ENCODE data around the gene KYNU. TPM values are rescaled to one million over a fixed set of nuclear protein-coding genes. Genes with fewer than 3 reads are reported as not detected.

KYNU gene
- total and polyA plus RNA-seq, 2 of the 13 experiments (the other 11 are each of a cell fraction or from before 2014, with no cell fraction given) = 21.9 to 68.6 TPM

DNA sequence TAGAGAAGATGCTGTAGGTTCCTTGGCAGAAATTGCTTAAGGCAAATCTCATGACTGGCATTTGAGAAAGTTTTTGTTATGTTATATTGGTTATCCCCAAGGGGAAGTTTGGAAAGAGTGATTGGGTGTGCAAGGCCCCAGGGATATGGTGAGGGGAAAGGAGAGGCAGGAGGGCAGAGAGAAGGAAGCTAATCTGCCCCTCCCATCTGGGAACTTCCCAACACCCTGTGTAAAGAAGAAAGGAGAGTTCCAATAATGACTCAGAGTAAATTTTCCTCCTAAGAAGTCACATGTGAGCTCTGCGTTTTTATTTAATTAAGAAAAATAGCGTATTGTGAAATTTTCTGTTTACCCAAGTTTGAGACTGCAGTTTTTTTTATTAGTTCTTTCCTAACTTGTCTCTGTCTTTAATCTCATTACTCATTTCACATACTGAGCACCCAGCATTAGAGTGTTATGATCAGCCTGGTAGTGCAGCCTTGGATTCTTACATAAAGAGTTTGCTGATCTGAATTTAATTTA is 3.1 kb upstream of the KYNU start (continued):
- TF ChIP-seq, protein P1, sequence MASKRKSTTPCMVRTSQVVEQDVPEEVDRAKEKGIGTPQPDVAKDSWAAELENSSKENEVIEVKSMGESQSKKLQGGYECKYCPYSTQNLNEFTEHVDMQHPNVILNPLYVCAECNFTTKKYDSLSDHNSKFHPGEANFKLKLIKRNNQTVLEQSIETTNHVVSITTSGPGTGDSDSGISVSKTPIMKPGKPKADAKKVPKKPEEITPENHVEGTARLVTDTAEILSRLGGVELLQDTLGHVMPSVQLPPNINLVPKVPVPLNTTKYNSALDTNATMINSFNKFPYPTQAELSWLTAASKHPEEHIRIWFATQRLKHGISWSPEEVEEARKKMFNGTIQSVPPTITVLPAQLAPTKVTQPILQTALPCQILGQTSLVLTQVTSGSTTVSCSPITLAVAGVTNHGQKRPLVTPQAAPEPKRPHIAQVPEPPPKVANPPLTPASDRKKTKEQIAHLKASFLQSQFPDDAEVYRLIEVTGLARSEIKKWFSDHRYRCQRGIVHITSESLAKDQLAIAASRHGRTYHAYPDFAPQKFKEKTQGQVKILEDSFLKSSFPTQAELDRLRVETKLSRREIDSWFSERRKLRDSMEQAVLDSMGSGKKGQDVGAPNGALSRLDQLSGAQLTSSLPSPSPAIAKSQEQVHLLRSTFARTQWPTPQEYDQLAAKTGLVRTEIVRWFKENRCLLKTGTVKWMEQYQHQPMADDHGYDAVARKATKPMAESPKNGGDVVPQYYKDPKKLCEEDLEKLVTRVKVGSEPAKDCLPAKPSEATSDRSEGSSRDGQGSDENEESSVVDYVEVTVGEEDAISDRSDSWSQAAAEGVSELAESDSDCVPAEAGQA (IDR thresholded peaks at IDR 0.05; ENCODE audit: low read depth) = no peak
- TF ChIP-seq, protein P1 (CRISPR knock-in tag; IDR thresholded peaks at IDR 0.05; ENCODE audit: borderline replicate concordance) = 0 out of 2 replicates have a peak, but pooled peaks have one; percentile 39
- TF ChIP-seq, protein P2, sequence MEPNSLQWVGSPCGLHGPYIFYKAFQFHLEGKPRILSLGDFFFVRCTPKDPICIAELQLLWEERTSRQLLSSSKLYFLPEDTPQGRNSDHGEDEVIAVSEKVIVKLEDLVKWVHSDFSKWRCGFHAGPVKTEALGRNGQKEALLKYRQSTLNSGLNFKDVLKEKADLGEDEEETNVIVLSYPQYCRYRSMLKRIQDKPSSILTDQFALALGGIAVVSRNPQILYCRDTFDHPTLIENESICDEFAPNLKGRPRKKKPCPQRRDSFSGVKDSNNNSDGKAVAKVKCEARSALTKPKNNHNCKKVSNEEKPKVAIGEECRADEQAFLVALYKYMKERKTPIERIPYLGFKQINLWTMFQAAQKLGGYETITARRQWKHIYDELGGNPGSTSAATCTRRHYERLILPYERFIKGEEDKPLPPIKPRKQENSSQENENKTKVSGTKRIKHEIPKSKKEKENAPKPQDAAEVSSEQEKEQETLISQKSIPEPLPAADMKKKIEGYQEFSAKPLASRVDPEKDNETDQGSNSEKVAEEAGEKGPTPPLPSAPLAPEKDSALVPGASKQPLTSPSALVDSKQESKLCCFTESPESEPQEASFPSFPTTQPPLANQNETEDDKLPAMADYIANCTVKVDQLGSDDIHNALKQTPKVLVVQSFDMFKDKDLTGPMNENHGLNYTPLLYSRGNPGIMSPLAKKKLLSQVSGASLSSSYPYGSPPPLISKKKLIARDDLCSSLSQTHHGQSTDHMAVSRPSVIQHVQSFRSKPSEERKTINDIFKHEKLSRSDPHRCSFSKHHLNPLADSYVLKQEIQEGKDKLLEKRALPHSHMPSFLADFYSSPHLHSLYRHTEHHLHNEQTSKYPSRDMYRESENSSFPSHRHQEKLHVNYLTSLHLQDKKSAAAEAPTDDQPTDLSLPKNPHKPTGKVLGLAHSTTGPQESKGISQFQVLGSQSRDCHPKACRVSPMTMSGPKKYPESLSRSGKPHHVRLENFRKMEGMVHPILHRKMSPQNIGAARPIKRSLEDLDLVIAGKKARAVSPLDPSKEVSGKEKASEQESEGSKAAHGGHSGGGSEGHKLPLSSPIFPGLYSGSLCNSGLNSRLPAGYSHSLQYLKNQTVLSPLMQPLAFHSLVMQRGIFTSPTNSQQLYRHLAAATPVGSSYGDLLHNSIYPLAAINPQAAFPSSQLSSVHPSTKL (CRISPR knock-in tag; IDR thresholded peaks at IDR 0.05) = peak; percentile 97
- TF ChIP-seq ZNF552 (CRISPR knock-in tag; IDR thresholded peaks at IDR 0.05; ENCODE audit: borderline replicate concordance) = no peak
- TF ChIP-seq, protein P3, sequence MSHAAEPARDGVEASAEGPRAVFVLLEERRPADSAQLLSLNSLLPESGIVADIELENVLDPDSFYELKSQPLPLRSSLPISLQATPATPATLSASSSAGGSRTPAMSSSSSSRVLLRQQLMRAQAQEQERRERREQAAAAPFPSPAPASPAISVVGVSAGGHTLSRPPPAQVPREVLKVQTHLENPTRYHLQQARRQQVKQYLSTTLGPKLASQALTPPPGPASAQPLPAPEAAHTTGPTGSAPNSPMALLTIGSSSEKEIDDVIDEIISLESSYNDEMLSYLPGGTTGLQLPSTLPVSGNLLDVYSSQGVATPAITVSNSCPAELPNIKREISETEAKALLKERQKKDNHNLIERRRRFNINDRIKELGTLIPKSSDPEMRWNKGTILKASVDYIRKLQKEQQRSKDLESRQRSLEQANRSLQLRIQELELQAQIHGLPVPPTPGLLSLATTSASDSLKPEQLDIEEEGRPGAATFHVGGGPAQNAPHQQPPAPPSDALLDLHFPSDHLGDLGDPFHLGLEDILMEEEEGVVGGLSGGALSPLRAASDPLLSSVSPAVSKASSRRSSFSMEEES (CRISPR knock-in tag; IDR thresholded peaks at IDR 0.05) = peak; percentile 92
- TF ChIP-seq ZNF792 (CRISPR knock-in tag; IDR thresholded peaks at IDR 0.05) = 0 out of 2 replicates have a peak, but pooled peaks have one; percentile 22
- TF ChIP-seq, protein P4, sequence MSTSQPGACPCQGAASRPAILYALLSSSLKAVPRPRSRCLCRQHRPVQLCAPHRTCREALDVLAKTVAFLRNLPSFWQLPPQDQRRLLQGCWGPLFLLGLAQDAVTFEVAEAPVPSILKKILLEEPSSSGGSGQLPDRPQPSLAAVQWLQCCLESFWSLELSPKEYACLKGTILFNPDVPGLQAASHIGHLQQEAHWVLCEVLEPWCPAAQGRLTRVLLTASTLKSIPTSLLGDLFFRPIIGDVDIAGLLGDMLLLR (CRISPR knock-in tag; IDR thresholded peaks at IDR 0.05) = no peak
- TF ChIP-seq MIXL1 (CRISPR knock-in tag; IDR thresholded peaks at IDR 0.05) = peak; percentile 49; the same call in 1 of the 2 replicates
- no peak; the same call in 1 of the 2 replicates for TF ChIP-seq DNMT3B (CRISPR knock-in tag; conservative IDR thresholded peaks at IDR 0.05)
- no peak; the same call in 1 of the 2 replicates for TF ChIP-seq MBD4 (IDR thresholded peaks at IDR 0.05; ENCODE audit: borderline replicate concordance, low read length)
- TF ChIP-seq, protein P5, sequence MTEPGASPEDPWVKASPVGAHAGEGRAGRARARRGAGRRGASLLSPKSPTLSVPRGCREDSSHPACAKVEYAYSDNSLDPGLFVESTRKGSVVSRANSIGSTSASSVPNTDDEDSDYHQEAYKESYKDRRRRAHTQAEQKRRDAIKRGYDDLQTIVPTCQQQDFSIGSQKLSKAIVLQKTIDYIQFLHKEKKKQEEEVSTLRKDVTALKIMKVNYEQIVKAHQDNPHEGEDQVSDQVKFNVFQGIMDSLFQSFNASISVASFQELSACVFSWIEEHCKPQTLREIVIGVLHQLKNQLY (CRISPR knock-in tag; IDR thresholded peaks at IDR 0.05) = peak; percentile 14; the same call in 1 of the 2 replicates
- peak in 1 of 2 experiments; percentile 79; a peak in 2 of 4 replicates for TF ChIP-seq KLF16 (CRISPR knock-in tag; IDR thresholded peaks at IDR 0.05)
- no peak for TF ChIP-seq ZNF367 (CRISPR knock-in tag; IDR thresholded peaks at IDR 0.05; ENCODE audit: borderline replicate concordance)
- TF ChIP-seq, protein P6, sequence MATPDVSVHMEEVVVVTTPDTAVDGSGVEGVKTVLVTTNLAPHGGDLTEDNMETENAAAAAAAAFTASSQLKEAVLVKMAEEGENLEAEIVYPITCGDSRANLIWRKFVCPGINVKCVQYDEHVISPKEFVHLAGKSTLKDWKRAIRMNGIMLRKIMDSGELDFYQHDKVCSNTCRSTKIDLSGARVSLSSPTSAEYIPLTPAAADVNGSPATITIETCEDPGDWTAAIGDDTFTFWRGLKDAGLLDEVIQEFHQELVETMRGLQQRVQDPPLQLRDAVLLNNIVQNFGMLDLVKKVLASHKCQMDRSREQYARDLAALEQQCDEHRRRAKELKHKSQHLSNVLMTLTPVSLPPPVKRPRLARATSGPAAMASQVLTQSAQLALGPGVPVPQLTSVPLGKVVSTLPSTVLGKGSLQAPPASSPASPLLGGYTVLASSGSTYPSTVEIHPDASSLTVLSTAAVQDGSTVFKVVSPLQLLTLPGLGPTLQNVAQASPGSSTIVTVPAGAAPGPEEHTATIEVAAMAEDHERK (CRISPR knock-in tag; IDR thresholded peaks at IDR 0.05; ENCODE audit: low read depth) = no peak
- no peak for TF ChIP-seq NR2C2 (CRISPR knock-in tag; IDR thresholded peaks at IDR 0.05; ENCODE audit: borderline replicate concordance)
- TF ChIP-seq SMAD3 (CRISPR knock-in tag; IDR thresholded peaks at IDR 0.05) = no peak; the same call in 1 of the 2 replicates

All from HepG2 (cell line).